Ishikawa (cell line): ENCODE data around the gene GAPDHS.
A peak's percentile ranks its signal among the peaks of the same experiment; 100 is the strongest.

Source experiments
- CEBPB ChIP-seq: IDR thresholded peaks from 2 replicates; pipeline ENCODE4 v1.6.1; 2012
- EGR1 ChIP-seq: IDR thresholded peaks from 2 replicates; pipeline ENCODE4 v1.6.1; 2012
- EP300 ChIP-seq: IDR thresholded peaks from 2 replicates; pipeline ENCODE4 v1.6.1; 2012; ENCODE audit warnings: borderline replicate concordance
- FOXM1 ChIP-seq: IDR thresholded peaks from 2 replicates; pipeline ENCODE4 v1.6.1; 2012; ENCODE audit warnings: low read depth, borderline replicate concordance
- RAD21 ChIP-seq: IDR thresholded peaks from 2 replicates; pipeline ENCODE4 v1.6.1; 2012; ENCODE audit warnings: low read depth
- TAF1 ChIP-seq: IDR thresholded peaks from 2 replicates; pipeline ENCODE4 v1.6.1; 2012; ENCODE audit warnings: low read depth, mild to moderate bottlenecking
- TCF12 ChIP-seq: IDR thresholded peaks from 2 replicates; pipeline ENCODE4 v1.6.1; 2012; ENCODE audit warnings: low read depth
- TEAD4 ChIP-seq: IDR thresholded peaks from 2 replicates; pipeline ENCODE4 v1.6.1; 2012
- YY1 ChIP-seq: IDR thresholded peaks from 2 replicates; pipeline ENCODE4 v1.6.1; 2012; ENCODE audit warnings: low read depth
- ZBTB7A ChIP-seq: IDR thresholded peaks from 2 replicates; pipeline ENCODE4 v1.6.1; 2012; ENCODE audit warnings: low read depth
- TF ChIP-seq, protein P1 (sequence below): IDR thresholded peaks from 2 replicates; pipeline ENCODE4 v1.6.1; 2012
- TF ChIP-seq, protein P2 (sequence below): IDR thresholded peaks from 2 replicates; pipeline ENCODE4 v1.6.1; 2012; ENCODE audit warnings: low read depth, mild to moderate bottlenecking

GRCh38 chr19:35566738-35567137, 33.5 kb downstream of the GAPDHS start:
- TF ChIP-seq, protein P1, sequence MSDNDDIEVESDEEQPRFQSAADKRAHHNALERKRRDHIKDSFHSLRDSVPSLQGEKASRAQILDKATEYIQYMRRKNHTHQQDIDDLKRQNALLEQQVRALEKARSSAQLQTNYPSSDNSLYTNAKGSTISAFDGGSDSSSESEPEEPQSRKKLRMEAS, result no peak
- TF ChIP-seq CEBPB, result 0 out of 2 replicates have a peak, but pooled peaks have one; percentile 5
- TF ChIP-seq, protein P2, sequence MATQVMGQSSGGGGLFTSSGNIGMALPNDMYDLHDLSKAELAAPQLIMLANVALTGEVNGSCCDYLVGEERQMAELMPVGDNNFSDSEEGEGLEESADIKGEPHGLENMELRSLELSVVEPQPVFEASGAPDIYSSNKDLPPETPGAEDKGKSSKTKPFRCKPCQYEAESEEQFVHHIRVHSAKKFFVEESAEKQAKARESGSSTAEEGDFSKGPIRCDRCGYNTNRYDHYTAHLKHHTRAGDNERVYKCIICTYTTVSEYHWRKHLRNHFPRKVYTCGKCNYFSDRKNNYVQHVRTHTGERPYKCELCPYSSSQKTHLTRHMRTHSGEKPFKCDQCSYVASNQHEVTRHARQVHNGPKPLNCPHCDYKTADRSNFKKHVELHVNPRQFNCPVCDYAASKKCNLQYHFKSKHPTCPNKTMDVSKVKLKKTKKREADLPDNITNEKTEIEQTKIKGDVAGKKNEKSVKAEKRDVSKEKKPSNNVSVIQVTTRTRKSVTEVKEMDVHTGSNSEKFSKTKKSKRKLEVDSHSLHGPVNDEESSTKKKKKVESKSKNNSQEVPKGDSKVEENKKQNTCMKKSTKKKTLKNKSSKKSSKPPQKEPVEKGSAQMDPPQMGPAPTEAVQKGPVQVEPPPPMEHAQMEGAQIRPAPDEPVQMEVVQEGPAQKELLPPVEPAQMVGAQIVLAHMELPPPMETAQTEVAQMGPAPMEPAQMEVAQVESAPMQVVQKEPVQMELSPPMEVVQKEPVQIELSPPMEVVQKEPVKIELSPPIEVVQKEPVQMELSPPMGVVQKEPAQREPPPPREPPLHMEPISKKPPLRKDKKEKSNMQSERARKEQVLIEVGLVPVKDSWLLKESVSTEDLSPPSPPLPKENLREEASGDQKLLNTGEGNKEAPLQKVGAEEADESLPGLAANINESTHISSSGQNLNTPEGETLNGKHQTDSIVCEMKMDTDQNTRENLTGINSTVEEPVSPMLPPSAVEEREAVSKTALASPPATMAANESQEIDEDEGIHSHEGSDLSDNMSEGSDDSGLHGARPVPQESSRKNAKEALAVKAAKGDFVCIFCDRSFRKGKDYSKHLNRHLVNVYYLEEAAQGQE, result no peak
- TF ChIP-seq EGR1, result no peak
- TF ChIP-seq YY1, result no peak
- no peak for TF ChIP-seq TAF1
- no peak for TF ChIP-seq EP300
- no peak for TF ChIP-seq TCF12
- no peak for TF ChIP-seq RAD21
- no peak for TF ChIP-seq TEAD4
- TF ChIP-seq ZBTB7A, result no peak
- no peak for TF ChIP-seq FOXM1
